ENCODE results near the gene ENOX2. TPM values are rescaled to one million over a fixed set of nuclear protein-coding genes. Genes with fewer than 3 reads are reported as not detected.

Gene ENOX2
- total RNA-seq, 1 experiment from 2014 or later: 7.1 TPM

DNA sequence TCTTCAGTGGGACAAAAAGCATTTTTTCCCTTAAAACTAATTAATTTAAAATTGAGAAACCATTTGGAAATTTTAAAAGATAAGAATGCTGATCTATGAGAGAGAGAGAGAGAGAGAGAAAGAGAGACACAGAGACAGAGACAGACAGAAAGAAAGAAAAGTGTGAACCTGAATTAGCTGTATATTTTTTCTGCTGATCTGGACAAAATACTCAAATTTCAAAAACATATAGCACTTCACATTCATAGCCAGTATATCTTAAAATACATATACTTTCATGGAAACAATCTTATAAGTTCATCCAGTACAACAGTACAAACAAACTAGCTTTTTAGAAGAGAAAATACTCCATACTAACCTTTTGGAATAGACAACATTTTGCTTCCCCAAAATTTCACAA, 18.4 kb downstream of the ENOX2 start:
- DNase-seq (ENCODE audit: low read depth): no peak

- no peak for DNase-seq (ENCODE audit: low read depth)
These were observed 23.1 kb downstream of the ENOX2 start for GRCh38 chrX:130879869-130880268.

DNA sequence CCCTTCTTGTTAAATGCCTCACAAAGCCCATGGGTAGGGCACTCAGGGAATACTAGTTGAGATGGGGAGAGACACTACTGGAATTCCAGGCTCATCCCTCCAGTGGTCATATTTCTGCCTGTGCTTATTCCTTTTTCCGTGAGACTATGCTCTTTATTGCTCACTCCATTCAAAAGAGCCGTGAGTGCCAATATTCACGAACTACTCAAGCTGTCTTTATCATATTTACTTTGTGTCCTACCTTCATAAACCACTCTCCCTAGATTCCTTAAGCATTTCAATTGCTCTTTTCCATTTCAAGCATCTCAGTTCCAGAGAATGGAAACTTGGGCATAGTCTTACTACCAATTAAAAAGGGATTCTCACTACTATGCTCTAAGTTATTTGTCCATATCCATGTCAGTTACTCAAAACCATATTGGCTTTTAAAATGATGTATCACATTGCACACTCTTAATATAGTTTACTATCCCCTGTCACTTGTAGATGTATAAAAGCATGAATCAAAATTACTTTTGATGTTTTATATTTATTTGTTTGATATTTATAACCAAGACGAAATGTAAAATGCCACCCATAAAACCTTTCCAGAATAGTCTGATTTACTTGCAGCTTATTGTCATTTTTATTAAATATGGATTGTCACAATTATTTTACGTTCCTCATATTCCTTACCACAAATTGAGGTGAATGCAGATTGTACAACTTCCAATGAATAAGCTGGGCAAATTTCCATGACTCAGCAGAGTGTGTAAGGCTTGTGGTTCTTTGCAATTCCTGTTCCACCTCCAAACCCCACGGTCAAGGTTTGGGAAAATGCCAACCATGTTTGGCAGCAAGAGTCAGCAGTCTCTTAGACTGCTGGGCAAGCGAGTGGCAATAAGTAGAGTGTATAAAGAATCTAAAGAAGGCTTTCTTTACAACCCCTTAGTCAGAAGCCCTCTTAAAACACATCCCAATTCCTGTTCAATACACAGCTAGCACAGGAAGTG, 24.4 kb downstream of the ENOX2 start:
- peak; percentile 86 for DNase-seq (ENCODE audit: low read depth)

GRCh38 chrX:130877892-130878341, 25.1 kb downstream of the ENOX2 start:
- DNase-seq (ENCODE audit: low read depth): no peak

DNA sequence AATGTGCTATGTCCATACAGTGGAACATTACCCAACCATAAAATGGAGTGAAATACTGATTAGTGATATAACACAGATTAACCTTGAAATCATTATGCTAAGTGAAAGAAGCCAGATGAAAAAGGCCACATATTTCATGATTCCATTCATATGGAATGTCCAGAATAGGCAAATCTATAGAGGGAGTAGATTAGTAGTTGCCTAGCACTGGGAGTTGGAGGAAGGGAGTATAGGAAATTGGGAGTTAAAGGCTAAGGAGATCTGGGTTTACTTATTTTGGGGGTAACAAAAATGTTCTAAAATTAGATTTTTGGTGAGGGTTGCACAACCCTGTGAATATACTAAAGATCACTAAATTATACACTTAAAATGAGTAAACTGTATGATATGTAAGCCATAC, 26.8 kb downstream of the ENOX2 start:
- no peak for DNase-seq (ENCODE audit: low read depth)

GRCh38 chrX:130874751-130875150, 28.3 kb downstream of the ENOX2 start:
- no peak for DNase-seq (ENCODE audit: low read depth)

DNA sequence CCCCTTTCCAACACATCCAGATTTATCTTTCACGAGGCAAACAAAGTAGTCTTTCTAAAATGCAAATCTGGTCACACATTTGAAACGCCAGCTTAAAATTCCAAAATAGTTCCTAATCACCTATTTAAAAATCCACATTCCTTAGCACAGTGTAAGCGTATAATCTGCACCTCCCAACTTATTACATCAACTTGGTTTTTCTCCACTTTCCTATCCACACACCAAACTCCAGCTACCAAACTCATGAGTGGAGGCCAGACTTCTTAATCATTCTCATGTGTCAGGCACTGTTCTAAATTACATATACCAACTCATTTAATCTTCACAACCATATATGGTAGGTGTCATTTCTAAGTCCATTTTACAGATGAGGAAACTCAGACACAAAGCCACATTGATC, 33.8 kb downstream of the ENOX2 start:
- no peak for DNase-seq (ENCODE audit: low read depth)

DNA sequence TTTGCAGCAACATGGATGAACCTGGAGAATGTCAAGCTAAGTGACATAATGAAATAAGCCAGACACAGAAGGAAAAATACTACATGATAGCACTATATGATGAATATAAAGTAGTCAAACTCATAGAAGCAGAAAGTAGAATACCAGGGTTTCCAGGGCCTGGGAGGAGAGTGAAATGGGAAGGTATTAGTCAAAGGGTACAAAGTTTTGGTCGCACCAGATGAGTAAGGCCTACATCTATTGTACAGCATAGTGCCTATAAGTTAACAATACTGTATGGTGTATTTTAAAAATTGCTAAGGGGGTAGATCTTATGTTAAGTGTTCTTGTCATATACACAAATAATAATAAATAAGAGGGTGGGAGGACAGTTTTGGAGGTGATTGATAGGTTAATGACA, 41.5 kb downstream of the ENOX2 start:
- DNase-seq (ENCODE audit: low read depth): no peak

GRCh38 chrX:130857207-130857606, 45.8 kb downstream of the ENOX2 start:
- no peak for DNase-seq (ENCODE audit: low read depth)

GRCh38 chrX:130851569-130851968, 51.4 kb downstream of the ENOX2 start:
- DNase-seq (ENCODE audit: low read depth): peak; percentile 1

DNA sequence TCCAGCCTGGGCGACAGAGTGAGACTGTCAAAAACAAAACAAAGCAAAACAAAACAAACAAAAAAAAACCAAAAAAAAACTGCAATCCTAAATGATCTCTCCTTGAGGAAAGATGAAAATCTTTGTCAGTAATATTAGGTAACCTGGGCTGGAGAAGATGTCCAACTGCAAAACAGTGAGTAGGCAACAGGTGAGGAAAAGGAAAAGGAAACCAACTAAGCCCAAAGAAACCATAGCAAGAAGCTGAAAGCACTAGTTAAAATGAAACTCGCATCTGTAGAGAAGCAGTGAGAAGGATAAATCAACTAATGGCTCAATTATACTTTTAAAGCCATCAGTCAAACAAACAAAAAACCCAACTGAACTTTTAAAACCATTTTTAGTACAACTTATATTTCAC, 54.2 kb downstream of the ENOX2 start:
- DNase-seq (ENCODE audit: low read depth): no peak

- DNase-seq (ENCODE audit: low read depth): no peak
These were observed 56.3 kb downstream of the ENOX2 start for GRCh38 chrX:130846746-130847145.

GRCh38 chrX:130841776-130842175, 61.2 kb downstream of the ENOX2 start:
- DNase-seq (ENCODE audit: low read depth): no peak

GRCh38 chrX:130840345-130840744, 62.7 kb downstream of the ENOX2 start:
- DNase-seq (ENCODE audit: low read depth): no peak

- DNase-seq (ENCODE audit: low read depth): no peak
These were observed 66.6 kb downstream of the ENOX2 start for GRCh38 chrX:130836447-130836846.

- DNase-seq (ENCODE audit: low read depth): no peak
These were observed 68.2 kb downstream of the ENOX2 start for GRCh38 chrX:130834830-130835229.

DNA sequence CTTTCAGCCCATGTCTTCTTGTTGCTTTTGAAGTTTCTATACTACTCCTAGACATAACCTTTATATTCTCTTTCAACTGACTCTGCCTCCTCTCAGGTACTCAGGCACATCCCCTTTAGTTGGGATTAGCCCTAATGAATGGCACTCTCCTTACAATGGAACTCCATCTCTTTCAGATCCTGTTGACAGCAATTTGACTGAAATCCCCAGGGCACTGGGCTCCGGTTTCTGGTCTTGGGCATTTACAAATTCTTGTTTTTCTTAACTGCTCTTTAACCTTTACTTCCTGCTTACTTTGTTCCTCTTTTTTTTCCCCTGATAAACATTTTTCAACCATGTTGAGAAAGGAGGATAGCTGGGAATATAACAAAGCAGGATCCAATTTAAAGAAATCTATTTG, 68.9 kb downstream of the ENOX2 start:
- no peak for DNase-seq (ENCODE audit: low read depth)

- no peak for DNase-seq (ENCODE audit: low read depth)
These were observed 71.7 kb downstream of the ENOX2 start for GRCh38 chrX:130831347-130831722.

DNA sequence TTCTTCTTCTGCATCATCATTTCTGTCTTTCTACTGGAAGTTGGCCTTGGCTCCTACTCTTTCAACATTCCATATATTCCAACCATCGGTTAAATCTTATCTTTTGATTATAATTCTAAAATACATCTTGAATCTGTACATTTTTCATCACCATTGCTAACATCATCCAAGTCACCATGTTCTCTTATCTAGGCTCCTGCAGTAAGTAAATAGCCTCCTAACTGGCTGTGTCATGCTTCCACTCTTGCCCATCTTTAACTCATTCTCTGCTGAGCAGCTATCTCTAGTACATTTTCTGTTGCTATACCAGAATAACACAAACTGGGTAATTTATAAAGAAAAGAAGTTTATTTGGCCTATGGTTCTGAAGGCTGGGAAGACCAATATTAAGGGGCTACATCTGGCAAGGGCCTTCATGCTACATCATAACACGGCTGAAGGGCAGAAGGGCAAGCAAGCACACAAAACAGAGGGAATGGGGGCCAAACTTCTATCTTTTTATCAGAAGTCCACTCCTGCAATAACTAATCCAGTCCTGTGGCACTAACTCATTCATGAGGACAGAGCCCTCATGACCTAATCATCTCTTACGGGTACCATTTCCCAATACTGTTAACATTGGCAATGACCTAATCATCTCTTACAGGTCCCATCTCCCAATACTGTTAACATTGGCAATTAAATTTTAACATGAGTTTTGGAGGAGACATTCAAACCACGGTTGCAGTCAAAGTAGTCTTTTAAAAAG, 72.2 kb downstream of the ENOX2 start:
- DNase-seq (ENCODE audit: low read depth): no peak

GRCh38 chrX:130829526-130830515, 73.2 kb downstream of the ENOX2 start:
- no peak for DNase-seq (ENCODE audit: low read depth)

- no peak for DNase-seq (ENCODE audit: low read depth)
These were observed 74.4 kb downstream of the ENOX2 start for GRCh38 chrX:130828641-130829040.

DNA sequence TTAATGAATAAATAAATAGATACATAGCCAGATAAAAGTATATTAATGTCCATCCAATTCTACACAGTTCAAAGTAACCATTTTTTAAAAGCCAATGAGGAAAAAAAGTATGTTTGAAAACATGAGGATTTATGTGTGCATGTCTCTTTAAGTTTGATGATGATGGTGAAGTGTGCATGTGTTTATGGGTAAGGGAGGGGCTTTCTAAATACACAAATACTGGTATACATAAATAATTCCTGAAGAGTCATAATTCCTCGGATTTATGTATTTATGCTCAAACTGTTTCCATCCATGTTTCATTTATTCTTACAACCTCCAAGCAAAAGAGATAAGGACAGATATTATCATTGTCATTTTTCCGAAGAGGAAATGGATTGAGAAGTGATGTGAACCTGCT, 75.4 kb downstream of the ENOX2 start:
- no peak for DNase-seq (ENCODE audit: low read depth)

Measured in RPMI7951 (cell line).